Kidney tubule cell (primary cell): Measurements from ENCODE around the gene PPM1L.

ENCODE experiments used
- DNase-seq: peaks from one replicate; pipeline ENCODE4 v3.0.0-alpha.2; 2018; ENCODE audit warnings: low spot score

The PPM1L gene

DNA sequence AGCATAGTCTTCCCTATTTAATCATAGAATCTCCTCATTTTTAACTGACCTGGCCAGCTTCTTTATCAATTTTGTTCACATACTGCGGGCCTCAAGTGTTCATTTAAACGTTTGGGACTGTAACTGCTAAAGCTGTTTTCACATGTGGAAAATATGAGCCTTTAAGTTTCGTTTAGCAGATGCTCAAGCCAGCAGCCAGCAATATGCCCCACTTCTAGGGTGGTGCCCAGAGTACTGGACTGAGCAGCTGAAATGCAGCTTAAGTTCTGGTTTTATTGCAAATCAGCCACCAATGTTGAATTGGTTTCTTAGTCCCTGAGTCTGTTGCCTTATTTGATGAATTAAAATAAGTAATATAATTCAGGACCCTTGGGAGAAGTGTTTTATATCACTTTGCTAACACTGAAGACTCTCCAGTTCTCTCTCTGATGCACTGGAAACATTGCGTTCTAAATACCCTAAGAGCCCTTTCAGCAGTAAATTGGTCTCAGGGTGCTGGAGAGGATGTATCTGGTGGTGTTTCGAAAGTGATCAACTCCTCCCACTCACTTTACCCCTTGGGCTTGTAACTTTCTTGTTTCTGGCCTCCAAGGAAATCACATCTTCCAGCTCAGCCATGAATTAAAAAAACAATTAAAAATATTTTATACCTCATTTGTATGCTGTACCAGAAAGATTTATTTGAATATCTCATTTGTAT lies 287.5 kb downstream of the PPM1L start:
- DNase-seq: no peak

DNA sequence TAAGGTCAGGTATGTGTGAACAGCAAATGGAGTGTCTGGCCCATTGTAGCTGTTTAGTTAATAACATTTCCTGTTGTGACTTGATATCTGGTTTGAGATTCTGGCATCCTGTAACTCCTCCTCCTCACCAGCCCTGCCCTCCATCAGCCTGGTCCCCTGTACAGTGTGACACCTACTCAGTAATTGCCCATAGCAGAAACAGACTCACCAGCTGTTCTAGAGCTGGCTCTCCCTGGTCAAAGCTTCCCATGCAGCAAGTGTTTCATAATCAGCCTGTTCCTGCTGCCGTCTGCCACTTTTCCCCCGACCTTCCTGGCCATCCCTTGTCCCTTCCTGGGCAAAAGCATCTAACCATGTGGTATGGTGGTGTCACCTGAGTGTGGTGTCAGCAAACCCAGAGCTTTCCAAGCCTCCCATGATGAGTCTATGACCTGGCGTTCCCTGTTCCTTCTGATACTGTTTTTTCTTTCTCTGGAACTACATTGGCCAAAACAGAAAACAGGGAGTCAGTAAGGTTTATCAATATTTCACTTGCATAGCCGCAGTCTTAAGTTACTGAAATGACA lies 293.7 kb downstream of the PPM1L start:
- DNase-seq: no peak

DNA sequence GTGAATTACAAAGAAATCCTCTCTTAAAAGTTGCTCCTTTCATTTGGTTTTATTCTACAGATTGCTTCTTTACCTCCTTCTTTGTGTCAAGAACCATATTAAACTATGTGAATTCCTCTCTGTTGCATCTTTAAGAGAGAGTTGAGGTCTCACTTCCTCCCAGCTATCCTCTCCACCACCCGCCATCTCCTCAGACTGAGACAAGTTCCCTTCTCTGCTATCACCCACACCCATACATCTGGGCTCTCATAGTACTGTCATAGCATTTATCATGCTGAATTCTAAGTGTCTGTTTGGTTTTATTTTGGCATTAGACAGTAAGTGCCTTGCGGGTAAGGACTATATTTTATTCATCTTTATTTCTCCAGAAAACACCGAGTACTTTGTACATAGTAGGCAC lies 294.9 kb downstream of the PPM1L start:
- DNase-seq: no peak

DNA sequence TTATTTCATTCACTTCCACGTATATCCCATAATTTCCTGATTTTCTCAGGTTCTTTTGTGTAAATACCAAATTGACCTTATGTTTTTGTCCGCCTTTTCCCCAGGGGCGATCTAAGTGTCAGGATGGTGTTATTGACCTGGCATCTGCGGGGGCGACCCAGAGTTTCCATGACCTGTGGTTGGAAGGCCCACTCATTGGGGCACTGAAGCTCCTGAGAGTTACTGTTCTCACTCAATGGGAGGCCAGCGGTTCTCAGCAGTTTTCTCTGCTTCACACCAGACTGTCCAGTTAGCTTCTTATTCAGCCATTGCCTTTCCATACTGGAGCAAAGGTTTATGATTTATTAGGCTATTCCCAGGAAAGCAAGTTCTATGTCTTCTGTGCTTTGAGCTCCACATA lies 295.8 kb downstream of the PPM1L start:
- no peak for DNase-seq

DNA sequence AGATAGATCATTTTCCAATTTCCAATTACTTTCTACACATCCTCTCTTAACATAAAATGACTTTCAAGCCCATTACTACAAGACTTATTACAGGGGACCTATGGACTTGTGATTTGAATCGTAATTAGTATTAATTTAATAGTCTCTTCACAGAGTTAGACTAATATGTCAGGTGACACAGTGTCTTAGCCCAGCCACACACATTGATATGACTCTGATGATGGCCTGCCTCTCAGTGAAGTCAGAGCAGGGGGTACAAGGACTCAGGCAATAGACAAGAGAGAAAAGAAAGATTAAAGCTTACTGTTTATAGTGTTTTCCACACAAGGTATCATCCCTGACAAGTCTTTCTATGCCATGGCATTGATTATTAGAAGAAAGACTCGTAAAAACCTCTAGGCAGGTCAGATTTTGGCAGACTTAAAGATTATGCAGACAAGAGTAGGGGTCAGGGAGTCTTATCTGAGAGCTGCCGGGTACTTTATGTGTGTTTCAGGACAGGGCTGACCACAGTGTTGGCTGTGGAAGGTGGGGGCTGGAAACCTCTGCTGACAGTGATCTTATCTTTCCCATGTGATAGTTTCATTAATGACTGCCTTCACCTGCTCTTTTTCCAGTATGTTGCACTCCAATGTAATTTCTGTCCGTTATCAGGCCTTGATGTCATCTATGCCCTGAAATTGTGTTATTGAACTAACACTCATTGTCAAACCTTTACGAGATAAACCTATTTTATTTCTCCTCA lies 299.0 kb downstream of the PPM1L start:
- no peak for DNase-seq

DNA sequence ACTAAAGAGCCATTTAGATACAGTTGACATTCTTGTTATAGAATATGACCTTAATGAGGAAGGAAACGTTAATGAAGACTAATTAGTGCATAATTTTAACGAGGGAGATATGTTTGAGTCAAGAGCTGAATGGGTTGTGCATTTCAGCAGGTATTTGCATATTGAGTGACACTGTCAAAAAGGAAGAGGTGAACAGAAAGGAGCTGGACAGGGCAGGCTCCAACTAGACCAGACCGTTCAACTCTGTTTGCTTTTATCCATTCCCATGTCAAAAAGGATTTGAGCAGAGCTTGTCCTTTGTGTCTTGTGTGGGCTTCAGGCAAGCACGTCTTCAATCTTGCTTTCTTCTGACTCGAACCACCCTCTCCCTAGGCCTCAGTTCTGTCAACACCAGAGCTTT lies 308.4 kb downstream of the PPM1L start:
- DNase-seq: no peak

GRCh38 chr3:161066930-161067329 lies 310.9 kb downstream of the PPM1L start:
- no peak for DNase-seq

DNA sequence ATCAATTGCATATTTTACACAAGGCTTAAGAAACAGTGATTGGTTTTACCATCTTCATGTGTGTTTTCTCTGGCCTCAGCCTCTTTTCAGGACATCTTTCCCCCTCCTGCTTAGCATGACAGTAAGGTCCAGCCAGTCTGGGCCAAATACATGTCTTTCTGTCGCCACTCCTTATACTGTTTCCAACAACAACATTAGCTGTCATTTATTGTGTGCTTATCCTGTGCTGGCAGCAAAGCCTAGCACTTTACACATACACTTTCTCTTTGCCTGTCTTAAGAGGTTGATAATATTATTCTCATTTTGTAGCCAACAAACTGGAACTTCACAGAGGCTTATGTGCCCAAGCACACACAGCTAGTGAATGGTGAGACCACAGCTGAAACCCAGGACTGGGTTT lies 311.3 kb downstream of the PPM1L start:
- no peak for DNase-seq

GRCh38 chr3:161069511-161070251 lies 313.6 kb downstream of the PPM1L start:
- DNase-seq: peak; percentile 74

- no peak for DNase-seq
Observed at GRCh38 chr3:161070252-161070930, 314.4 kb downstream of the PPM1L start.

DNA sequence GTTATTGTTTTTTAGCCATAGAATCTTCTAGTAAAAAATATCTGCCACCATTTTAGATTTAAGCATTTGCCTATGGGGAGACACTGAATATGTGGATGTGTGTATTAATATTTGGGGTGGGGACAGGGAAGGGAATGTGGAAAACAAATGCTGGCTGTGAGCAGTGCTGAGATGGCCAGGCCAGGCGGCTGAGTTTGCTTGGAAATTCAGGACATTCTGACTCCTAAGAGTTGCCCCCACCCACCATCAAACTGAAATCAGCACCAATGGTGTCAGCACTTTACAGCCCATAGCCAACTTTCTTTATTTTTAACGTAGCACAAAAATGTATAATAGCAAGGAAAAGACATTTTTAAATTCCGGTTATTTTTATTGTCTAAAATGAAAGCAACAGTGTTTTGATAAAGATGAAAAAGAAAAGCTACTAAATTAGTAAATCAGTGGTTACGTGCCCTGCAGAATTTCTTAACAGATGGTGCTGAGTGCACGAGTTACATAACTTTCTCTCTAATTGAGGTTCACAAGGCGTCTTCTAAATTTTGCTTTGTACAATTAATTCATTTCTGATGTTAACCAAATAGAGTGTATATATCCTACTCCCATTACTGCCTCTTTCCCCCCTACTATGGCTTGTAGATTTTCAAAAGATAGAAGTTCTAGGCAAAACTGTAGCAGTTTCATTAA lies 315.1 kb downstream of the PPM1L start:
- no peak for DNase-seq

GRCh38 chr3:161072211-161072621 lies 316.2 kb downstream of the PPM1L start:
- no peak for DNase-seq

- DNase-seq: no peak
Observed at GRCh38 chr3:161072751-161073150, 316.7 kb downstream of the PPM1L start.

GRCh38 chr3:161073181-161073580 lies 317.1 kb downstream of the PPM1L start:
- DNase-seq: no peak

- DNase-seq: no peak
Observed at GRCh38 chr3:161081633-161082032, 325.6 kb downstream of the PPM1L start.

DNA sequence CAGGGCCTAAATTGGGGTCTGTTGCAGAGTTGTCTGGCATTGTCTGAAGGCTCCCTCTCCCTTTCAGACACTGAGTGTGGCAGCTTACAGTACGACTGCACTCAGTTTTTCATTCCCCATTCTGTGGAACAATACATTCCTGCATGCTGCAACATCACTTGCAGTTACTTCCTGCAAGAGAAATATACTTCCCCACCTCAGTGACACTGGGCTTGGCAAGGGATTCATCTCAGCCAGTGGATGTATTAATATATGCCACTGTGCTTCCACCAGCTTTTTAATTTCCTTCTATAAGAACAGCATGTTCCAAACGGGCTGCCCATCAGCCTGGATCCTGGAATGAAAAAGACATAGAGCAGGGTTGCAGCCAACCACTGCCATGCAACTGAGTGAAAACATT lies 326.0 kb downstream of the PPM1L start:
- no peak for DNase-seq

GRCh38 chr3:161083131-161083530 lies 327.1 kb downstream of the PPM1L start:
- no peak for DNase-seq

- no peak for DNase-seq
Observed at GRCh38 chr3:161084277-161084676, 328.2 kb downstream of the PPM1L start.

DNA sequence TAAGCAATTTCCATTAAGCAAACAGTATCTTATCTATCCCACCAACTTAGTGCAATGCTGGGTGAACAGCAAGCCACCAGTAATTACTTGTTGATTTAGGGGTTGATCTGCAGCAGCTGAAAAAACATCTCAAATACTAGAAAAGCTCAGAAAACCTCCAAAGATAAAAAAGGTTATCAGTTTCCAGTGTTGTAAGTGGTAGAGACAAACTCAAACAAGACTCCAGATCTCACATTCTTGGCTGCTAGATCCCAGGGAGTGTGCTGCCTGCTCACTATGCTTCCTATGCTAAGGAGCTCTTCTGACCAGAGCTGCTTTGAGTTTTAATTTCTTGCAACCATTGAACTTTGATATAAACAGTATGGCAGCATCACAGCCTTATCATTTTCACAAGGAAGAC lies 337.9 kb downstream of the PPM1L start:
- DNase-seq: no peak

- peak; percentile 22 for DNase-seq
Observed at GRCh38 chr3:161096771-161097367, 340.8 kb downstream of the PPM1L start.

DNA sequence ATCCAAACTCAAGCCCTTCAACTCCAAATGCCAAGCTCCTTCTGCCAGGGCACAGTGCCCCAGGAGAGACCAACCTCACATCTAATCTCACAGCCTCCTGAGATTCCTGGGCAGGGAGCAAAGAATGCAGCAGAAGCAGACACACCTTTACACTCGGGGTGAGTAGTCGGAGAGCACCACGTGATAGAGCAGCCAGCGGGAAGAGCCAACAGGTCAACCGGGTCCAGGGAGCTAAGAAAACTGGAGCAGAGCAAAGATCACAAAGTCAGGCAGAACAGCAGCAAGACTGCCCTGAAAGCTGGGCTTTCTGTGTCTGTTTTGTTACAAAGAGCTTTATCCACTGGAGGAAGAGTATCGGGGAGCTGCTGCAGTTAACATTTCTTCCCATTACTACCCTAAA lies 345.0 kb downstream of the PPM1L start:
- DNase-seq: peak; percentile 11
